ENCODE data around the gene GAST. TPM values are rescaled to one million over a fixed set of nuclear protein-coding genes. Genes with fewer than 3 reads are reported as not detected.

GAST gene
- polyA plus RNA-seq, 2 of the 4 experiments (the other 2 are of a cell fraction): not detected

DNA sequence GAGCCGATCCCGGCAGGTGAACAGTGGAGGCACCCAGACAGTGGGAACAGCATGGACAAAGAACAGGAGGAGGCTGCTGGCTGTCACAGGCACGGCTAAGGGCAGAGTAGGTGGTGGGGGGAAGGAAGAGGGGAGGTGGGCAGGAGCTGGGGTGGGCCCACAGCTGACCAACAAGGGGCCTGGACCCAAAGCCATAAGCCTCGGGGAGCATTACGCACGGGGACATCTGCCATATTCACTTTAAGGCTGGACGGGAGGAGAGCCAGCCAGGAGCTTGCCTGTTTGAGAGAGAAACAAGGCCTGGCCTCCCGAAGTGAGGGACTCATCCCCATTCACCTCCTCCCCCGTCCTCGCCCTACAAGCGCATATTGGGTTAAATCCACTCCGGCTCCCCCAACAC is 41.9 kb downstream of the GAST start:
- ATAC-seq (no peak), DNase-seq (ENCODE audit: low read depth in 1 of 2, low spot score in 1 of 2) (no peak), FAIRE-seq (no peak)
- Histone ChIP-seq H3K27ac (no peak overlapping the region), H3K9me3 (no peaks in the 10 kb centered on the region), H3K4me3 (no peak overlapping the region), H3K4me1 (no peaks in the 10 kb centered on the region), H3K4me2 (no peak overlapping the region)
- WGBS (ENCODE audit: missing lambda C conversion rate): 78% methylated on average over 12 of the region's 12 CpGs
- CTCF ChIA-PET: interaction anchor here (1.0 to 96.0 kb wide), 5 partner anchors 11 to 206 kb away, joined by 3 to 3262 read pairs (median 23); partner anchors contain the start of genes FKBP10, JUP and P3H4
- POLR2A ChIA-PET: interaction anchor here (0.8 kb wide), 1 partner anchor 31 kb away, joined by 5 read pairs; no protein-coding TSS in a partner anchor
- TF ChIP-seq JUN (IDR thresholded peaks at IDR 0.05) (no peak), RAD21 (conservative IDR thresholded peaks at IDR 0.05 in 1 of 2, IDR thresholded peaks at IDR 0.05 in 1 of 2) (no peak), BHLHE40 (IDR thresholded peaks at IDR 0.05; ENCODE audit: low read depth, low read length) (no peak), RNF2 (IDR thresholded peaks at IDR 0.05; ENCODE audit: borderline replicate concordance, low read depth) (no peak), SMC3 (IDR thresholded peaks at IDR 0.05) (no peak), HDAC2 (IDR thresholded peaks at IDR 0.05) (no peak), CHD2 (IDR thresholded peaks at IDR 0.05; ENCODE audit: low read length, partially characterized antibody) (no peak), GATA3 (IDR thresholded peaks at IDR 0.05; ENCODE audit: borderline replicate concordance) (no peak), MYC (IDR thresholded peaks at IDR 0.05; ENCODE audit: borderline replicate concordance, low read length) (no peak), CHD4 (IDR thresholded peaks at IDR 0.05; ENCODE audit: borderline replicate concordance) (no peak), POLR2A (IDR thresholded peaks at IDR 0.05; ENCODE audit: low read length) (no peak), ESRRA (IDR thresholded peaks at IDR 0.05; ENCODE audit: borderline replicate concordance, low read length) (no peak), TP53 (CRISPR knock-in tag; IDR thresholded peaks at IDR 0.05) (no peak)
- TF ChIP-seq, protein P1, sequence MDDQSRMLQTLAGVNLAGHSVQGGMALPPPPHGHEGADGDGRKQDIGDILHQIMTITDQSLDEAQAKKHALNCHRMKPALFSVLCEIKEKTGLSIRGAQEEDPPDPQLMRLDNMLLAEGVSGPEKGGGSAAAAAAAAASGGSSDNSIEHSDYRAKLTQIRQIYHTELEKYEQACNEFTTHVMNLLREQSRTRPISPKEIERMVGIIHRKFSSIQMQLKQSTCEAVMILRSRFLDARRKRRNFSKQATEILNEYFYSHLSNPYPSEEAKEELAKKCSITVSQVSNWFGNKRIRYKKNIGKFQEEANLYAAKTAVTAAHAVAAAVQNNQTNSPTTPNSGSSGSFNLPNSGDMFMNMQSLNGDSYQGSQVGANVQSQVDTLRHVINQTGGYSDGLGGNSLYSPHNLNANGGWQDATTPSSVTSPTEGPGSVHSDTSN (IDR thresholded peaks at IDR 0.05): no peak
- TF ChIP-seq, protein P2, sequence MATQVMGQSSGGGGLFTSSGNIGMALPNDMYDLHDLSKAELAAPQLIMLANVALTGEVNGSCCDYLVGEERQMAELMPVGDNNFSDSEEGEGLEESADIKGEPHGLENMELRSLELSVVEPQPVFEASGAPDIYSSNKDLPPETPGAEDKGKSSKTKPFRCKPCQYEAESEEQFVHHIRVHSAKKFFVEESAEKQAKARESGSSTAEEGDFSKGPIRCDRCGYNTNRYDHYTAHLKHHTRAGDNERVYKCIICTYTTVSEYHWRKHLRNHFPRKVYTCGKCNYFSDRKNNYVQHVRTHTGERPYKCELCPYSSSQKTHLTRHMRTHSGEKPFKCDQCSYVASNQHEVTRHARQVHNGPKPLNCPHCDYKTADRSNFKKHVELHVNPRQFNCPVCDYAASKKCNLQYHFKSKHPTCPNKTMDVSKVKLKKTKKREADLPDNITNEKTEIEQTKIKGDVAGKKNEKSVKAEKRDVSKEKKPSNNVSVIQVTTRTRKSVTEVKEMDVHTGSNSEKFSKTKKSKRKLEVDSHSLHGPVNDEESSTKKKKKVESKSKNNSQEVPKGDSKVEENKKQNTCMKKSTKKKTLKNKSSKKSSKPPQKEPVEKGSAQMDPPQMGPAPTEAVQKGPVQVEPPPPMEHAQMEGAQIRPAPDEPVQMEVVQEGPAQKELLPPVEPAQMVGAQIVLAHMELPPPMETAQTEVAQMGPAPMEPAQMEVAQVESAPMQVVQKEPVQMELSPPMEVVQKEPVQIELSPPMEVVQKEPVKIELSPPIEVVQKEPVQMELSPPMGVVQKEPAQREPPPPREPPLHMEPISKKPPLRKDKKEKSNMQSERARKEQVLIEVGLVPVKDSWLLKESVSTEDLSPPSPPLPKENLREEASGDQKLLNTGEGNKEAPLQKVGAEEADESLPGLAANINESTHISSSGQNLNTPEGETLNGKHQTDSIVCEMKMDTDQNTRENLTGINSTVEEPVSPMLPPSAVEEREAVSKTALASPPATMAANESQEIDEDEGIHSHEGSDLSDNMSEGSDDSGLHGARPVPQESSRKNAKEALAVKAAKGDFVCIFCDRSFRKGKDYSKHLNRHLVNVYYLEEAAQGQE (IDR thresholded peaks at IDR 0.05): no peak
- TF ChIP-seq, protein P3, sequence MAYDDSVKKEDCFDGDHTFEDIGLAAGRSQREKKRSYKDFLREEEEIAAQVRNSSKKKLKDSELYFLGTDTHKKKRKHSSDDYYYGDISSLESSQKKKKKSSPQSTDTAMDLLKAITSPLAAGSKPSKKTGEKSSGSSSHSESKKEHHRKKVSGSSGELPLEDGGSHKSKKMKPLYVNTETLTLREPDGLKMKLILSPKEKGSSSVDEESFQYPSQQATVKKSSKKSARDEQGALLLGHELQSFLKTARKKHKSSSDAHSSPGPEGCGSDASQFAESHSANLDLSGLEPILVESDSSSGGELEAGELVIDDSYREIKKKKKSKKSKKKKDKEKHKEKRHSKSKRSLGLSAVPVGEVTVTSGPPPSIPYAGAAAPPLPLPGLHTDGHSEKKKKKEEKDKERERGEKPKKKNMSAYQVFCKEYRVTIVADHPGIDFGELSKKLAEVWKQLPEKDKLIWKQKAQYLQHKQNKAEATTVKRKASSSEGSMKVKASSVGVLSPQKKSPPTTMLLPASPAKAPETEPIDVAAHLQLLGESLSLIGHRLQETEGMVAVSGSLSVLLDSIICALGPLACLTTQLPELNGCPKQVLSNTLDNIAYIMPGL (CRISPR knock-in tag; IDR thresholded peaks at IDR 0.05; ENCODE audit: borderline replicate concordance): no peak

DNA sequence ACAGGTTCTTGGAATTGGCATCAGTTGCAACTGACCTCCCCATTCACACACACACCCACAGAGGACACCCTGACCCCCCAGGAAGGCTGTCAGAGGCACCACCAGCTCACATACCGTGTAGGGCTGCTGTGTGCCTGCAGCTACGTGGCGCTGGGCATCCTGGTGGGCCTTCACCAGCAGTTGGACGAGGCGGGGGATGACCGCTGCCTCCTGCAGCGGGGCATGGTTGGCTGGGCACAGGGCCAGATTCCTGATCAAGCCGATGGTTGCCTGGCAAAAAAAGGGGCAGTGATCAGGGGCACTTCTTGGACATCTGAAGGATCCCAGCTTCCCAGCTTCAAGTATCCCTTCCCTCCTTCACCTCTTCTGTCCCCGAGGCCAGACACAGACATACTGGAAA is 46.5 kb downstream of the GAST start:
- H3K4me2 ChIP-seq: no peak overlapping the region
- ATAC-seq (peak in 1 of 2 experiments; percentile 11; a peak in 1 of 6 replicates), FAIRE-seq (no peak), DNase-seq (ENCODE audit: low read depth in 1 of 2, low spot score in 1 of 2) (no peak)
- H3K27ac ChIP-seq: no peak overlapping the region
- H3K4me3 ChIP-seq: no peak overlapping the region
- CTCF ChIA-PET: interaction anchor here (96.0 kb wide), 1 partner anchor 29 kb away, joined by 3262 read pairs; the partner anchor contains the start of genes FKBP10, JUP and P3H4
- 86% methylated on average over 9 of the region's 9 CpGs for WGBS (ENCODE audit: missing lambda C conversion rate)
- no peaks in the 10 kb centered on the region for H3K9me3 ChIP-seq
- no peaks in the 10 kb centered on the region for H3K4me1 ChIP-seq
- POLR2A ChIA-PET: no interaction called here
- TF ChIP-seq ZC3H11A (IDR thresholded peaks at IDR 0.05) (no peak), CBX2 (IDR thresholded peaks at IDR 0.05; ENCODE audit: borderline replicate concordance, low read depth) (no peak), HOXB13 (CRISPR knock-in tag; IDR thresholded peaks at IDR 0.05; ENCODE audit: low read depth) (no peak), MAZ (IDR thresholded peaks at IDR 0.05; ENCODE audit: borderline replicate concordance, low read depth, low read length) (no peak), GATA3 (IDR thresholded peaks at IDR 0.05; ENCODE audit: borderline replicate concordance) (no peak), CHD4 (IDR thresholded peaks at IDR 0.05; ENCODE audit: borderline replicate concordance) (no peak), PHF8 (IDR thresholded peaks at IDR 0.05; ENCODE audit: borderline replicate concordance, low read depth) (no peak), HOXA7 (CRISPR knock-in tag; IDR thresholded peaks at IDR 0.05) (no peak), NPAS2 (CRISPR knock-in tag; IDR thresholded peaks at IDR 0.05; ENCODE audit: borderline replicate concordance) (no peak), NFE2L2 (conservative IDR thresholded peaks at IDR 0.05; ENCODE audit: low read length) (no peak), ZSCAN20 (CRISPR knock-in tag; IDR thresholded peaks at IDR 0.05) (no peak)
- TF ChIP-seq, protein P1 (IDR thresholded peaks at IDR 0.05): no peak
- TF ChIP-seq, protein P2 (IDR thresholded peaks at IDR 0.05): no peak

All from A549 (cell line).